Endothelial cell of umbilical vein (primary cell): ENCODE measurements around the gene FCN1. TPM values are rescaled to one million over a fixed set of nuclear protein-coding genes. Genes with fewer than 3 reads are reported as not detected.

Experiments used
- BruUV-seq: library from RNA; stranded (reverse); fragments of 400-500 nt; replicated peaks from 2 replicates; lab custom pipeline; 2021; lab: Mats Ljungman, UMichigan
- CTCF ChIA-PET: fragments of 300-600, 350-600 bp; sonication (Branson Sonifier 250); formaldehyde crosslinking; loops from one replicate; lab custom pipeline; 2021; ENCODE audit warnings: antibody characterized with exemption, inconsistent platforms; lab: Charles Lee
- POLR2A ChIA-PET: fragments of 300-600, 350-600 bp; sonication (Branson Sonifier 250); formaldehyde crosslinking; loops from one replicate; lab custom pipeline; 2021; ENCODE audit warnings: antibody characterized with exemption, inconsistent platforms; lab: Charles Lee
- DNase-seq: peaks from one replicate; pipeline ENCODE4 v3.0.0-alpha.2; 2011; ENCODE audit warnings: low read depth, low spot score
- FAIRE-seq: peaks from 2 replicates; lab custom pipeline; 2011; peaks lifted over from hg19 to GRCh38; lab: Jason Lieb, UNC
- H2AFZ ChIP-seq: 2 replicates; pipeline ENCODE4 v1.6.0; 2012; ENCODE audit warnings: low read depth, low read length, control low read depth, inconsistent platforms
- H3K27ac ChIP-seq: 2 replicates; pipeline ENCODE4 v1.5.1; 2011; ENCODE audit warnings: low read depth, mild to moderate bottlenecking, control low read depth, low read length, moderate library complexity; ENCODE audit not compliant: insufficient read depth
- H3K27me3 ChIP-seq, 2 experiments: 2 replicates each; pipeline versions ENCODE4 v1.6.0 to v1.6.1; 2011; ENCODE audit warnings: low read length in 2 of 2, mixed read lengths in 1 of 2; ENCODE audit not compliant: control insufficient read depth in 2 of 2, insufficient read depth in 2 of 2
- H3K36me3 ChIP-seq, 2 experiments: 2 replicates in 1 of 2; 3 replicates in 1 of 2; pipeline ENCODE4 v1.5.1; 2011; ENCODE audit warnings: low read length in 2 of 2, mild to moderate bottlenecking in 1 of 2, moderate library complexity in 1 of 2; ENCODE audit not compliant: control insufficient read depth in 2 of 2, insufficient read depth in 2 of 2; ENCODE audit errors: extremely low read depth in 1 of 2
- H3K4me1 ChIP-seq: 3 replicates; pipeline ENCODE4 v1.5.1; 2011; ENCODE audit warnings: mild to moderate bottlenecking, low read length; ENCODE audit not compliant: control insufficient read depth, insufficient read depth; ENCODE audit errors: extremely low read depth
- H3K4me2 ChIP-seq: 2 replicates; pipeline ENCODE4 v1.6.1; 2011; ENCODE audit warnings: low read length, control low read depth, mixed read lengths; ENCODE audit not compliant: insufficient read depth
- H3K4me3 ChIP-seq, 3 experiments: fragments of 200-600 bp in 1 of 3; sonication (generic), shearing (Covaris generic) in 1 of 3; replicated peaks in 1 of 3; 2 replicates each; pipeline ENCODE4 v1.5.1; 2011 to 2016; ENCODE audit warnings: control low read depth in 3 of 3, low read length in 3 of 3, mild to moderate bottlenecking in 2 of 3, inconsistent platforms in 1 of 3, low read depth in 1 of 3, moderate library complexity in 1 of 3; ENCODE audit not compliant: insufficient read depth in 1 of 3
- H3K79me2 ChIP-seq: 2 replicates; pipeline ENCODE4 v1.6.0; 2012; ENCODE audit warnings: low read length, inconsistent platforms; ENCODE audit not compliant: control insufficient read depth, insufficient read depth
- H3K9ac ChIP-seq: replicated peaks from 2 replicates; pipeline ENCODE3; 2011; ENCODE audit warnings: low read length, control low read depth; ENCODE audit not compliant: insufficient read depth; ENCODE audit errors: extremely low read depth
- H3K9me1 ChIP-seq: replicated peaks from 3 replicates; pipeline ENCODE4 v1.6.0; 2011; ENCODE audit warnings: mild to moderate bottlenecking, low read length; ENCODE audit not compliant: control insufficient read depth, insufficient read depth; ENCODE audit errors: extremely low read depth
- H3K9me3 ChIP-seq: replicated peaks from 2 replicates; pipeline ENCODE4 v1.5.1; 2012; ENCODE audit warnings: low read length, inconsistent platforms; ENCODE audit not compliant: control insufficient read depth, insufficient read depth
- H4K20me1 ChIP-seq: replicated peaks from 2 replicates; pipeline ENCODE3; 2011; ENCODE audit warnings: mild to moderate bottlenecking, low read length; ENCODE audit not compliant: control insufficient read depth, insufficient read depth; ENCODE audit errors: extremely low read depth
- EZH2 ChIP-seq: IDR thresholded peaks from 2 replicates; pipeline ENCODE4 v1.6.1; 2012; ENCODE audit warnings: borderline replicate concordance, low read depth, mild to moderate bottlenecking, moderate library complexity, low read length, inconsistent platforms; ENCODE audit not compliant: severe bottlenecking
- FOS ChIP-seq: IDR thresholded peaks from 2 replicates; pipeline ENCODE4 v1.6.1; 2011; ENCODE audit warnings: mild to moderate bottlenecking, low read length, moderate library complexity, borderline replicate concordance; ENCODE audit not compliant: insufficient read depth
- GATA2 ChIP-seq: IDR thresholded peaks from 2 replicates; pipeline ENCODE4 v1.7.0; 2011; ENCODE audit warnings: low read depth, mild to moderate bottlenecking, moderate library complexity, mixed read lengths, low read length; ENCODE audit not compliant: insufficient read length, insufficient read depth
- JUN ChIP-seq: IDR thresholded peaks from 2 replicates; pipeline ENCODE4 v1.6.1; 2011; ENCODE audit warnings: borderline replicate concordance, low read depth; ENCODE audit not compliant: insufficient read length, insufficient read depth
- MYC ChIP-seq: IDR thresholded peaks from one replicate; pipeline ENCODE4 v1.6.1; 2011; ENCODE audit warnings: mild to moderate bottlenecking, low read depth, low read length
- POLR2A ChIP-seq: IDR thresholded peaks from 2 replicates; pipeline ENCODE4 v1.6.1; 2012; ENCODE audit warnings: low read depth, mild to moderate bottlenecking, control low read depth, low read length
- POLR2AphosphoS5 ChIP-seq: IDR thresholded peaks from 2 replicates; pipeline ENCODE4 v1.6.1; 2012; ENCODE audit warnings: low read depth, mild to moderate bottlenecking, control low read depth, low read length, moderate library complexity; ENCODE audit not compliant: insufficient read depth
- dilution Hi-C: fragments of 300-500 bp; cut with MboI; formaldehyde crosslinking; loops from one replicate; pipeline ENCODE4 v1.15.0; 2019; ENCODE audit warnings: low sequenced_read_pairs; ENCODE audit not compliant: extremely low pct_ligation_motif_present
- intact Hi-C: fragments of 100-400 bp; cut with micrococcal nuclease; formaldehyde crosslinking; loops from one replicate; pipeline ENCODE4 v1.10.0; 2022
- polyA plus RNA-seq, 4 experiments: library from polyadenylated mRNA; depleted of rRNA in 3 of 4; stranded (reverse) in 3 of 4; unstranded in 1 of 4; fragments of >200 nt; gene quantifications; 2 replicates each; pipeline versions ENCODE4 v1.2.1 to v1.2.3, GENCODE V29; 2011 to 2012; ENCODE audit warnings: missing spikeins in 1 of 4
- total RNA-seq: library from RNA; stranded (reverse); gene quantifications from 2 replicates; pipeline ENCODE4 v1.2.3, GENCODE V29; 2021
- TF ChIP-seq, protein P1 (sequence below), 2 donors: IDR thresholded peaks; 1 replicate in 1 of 2; 2 replicates in 1 of 2; pipeline ENCODE4 v1.5.1; 2011; ENCODE audit warnings: low read length in 2 of 2, mild to moderate bottlenecking in 2 of 2, moderate library complexity in 2 of 2, control low read depth in 1 of 2, inconsistent platforms in 1 of 2, low read depth in 1 of 2; ENCODE audit not compliant: insufficient read depth in 1 of 2; ENCODE audit errors: extremely low read depth in 1 of 2
- TF ChIP-seq, protein P2 (sequence below): IDR thresholded peaks from 2 replicates; pipeline ENCODE4 v1.6.1; 2011; ENCODE audit not compliant: insufficient read depth, insufficient read length

Gene FCN1
- total and polyA plus RNA-seq, 2 donors (not counting 3 experiments of a cell fraction or from before 2014, with no cell fraction given), result not detected

DNA sequence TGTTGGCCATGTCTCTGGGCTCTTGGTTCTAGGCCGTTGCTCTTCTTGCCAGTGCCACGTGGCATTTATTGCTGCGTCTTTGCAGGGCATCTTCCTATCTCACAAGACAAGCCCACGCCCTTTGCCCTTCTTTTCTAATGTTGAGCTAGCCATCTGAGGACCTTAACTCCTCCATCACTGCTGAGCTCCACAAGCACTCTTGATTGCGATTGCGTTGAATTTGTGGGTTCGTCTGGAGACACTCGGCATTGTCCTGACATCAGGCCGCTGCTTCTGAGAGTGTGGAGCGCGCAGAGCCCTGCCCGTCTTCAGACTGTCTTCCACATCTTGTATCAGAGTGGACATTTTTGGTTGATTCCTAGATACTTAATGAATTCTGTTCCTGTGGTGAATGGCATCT lies 14.5 kb upstream of the FCN1 start:
- ChIA-PET CTCF (no interaction called here), POLR2A (no interaction called here)
- intact Hi-C loops, result no loop called here
- dilution Hi-C loops, result no loop called here
- no peak overlapping the region for H3K9ac ChIP-seq
- H3K4me2 ChIP-seq, result no peak overlapping the region
- no peaks in the 10 kb centered on the region for H4K20me1 ChIP-seq
- no peaks in the 10 kb centered on the region for H3K27me3 ChIP-seq
- no TSS peak for BruUV-seq
- no peaks in the 10 kb centered on the region for H3K79me2 ChIP-seq
- DNase-seq (no peak), FAIRE-seq (no peak)
- H3K4me3 ChIP-seq, result no peak overlapping the region
- TF ChIP-seq EZH2 (no peak), MYC (no peak), JUN (no peak), POLR2A (no peak), POLR2AphosphoS5 (no peak), FOS (no peak), GATA2 (no peak)
- TF ChIP-seq, protein P1, sequence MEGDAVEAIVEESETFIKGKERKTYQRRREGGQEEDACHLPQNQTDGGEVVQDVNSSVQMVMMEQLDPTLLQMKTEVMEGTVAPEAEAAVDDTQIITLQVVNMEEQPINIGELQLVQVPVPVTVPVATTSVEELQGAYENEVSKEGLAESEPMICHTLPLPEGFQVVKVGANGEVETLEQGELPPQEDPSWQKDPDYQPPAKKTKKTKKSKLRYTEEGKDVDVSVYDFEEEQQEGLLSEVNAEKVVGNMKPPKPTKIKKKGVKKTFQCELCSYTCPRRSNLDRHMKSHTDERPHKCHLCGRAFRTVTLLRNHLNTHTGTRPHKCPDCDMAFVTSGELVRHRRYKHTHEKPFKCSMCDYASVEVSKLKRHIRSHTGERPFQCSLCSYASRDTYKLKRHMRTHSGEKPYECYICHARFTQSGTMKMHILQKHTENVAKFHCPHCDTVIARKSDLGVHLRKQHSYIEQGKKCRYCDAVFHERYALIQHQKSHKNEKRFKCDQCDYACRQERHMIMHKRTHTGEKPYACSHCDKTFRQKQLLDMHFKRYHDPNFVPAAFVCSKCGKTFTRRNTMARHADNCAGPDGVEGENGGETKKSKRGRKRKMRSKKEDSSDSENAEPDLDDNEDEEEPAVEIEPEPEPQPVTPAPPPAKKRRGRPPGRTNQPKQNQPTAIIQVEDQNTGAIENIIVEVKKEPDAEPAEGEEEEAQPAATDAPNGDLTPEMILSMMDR (IDR thresholded peaks at IDR 0.05; ENCODE audit: extremely low read depth in 1 of 2, insufficient read depth in 1 of 2, low read depth in 1 of 2, low read length in 2 of 2), result no peak
- TF ChIP-seq, protein P2, sequence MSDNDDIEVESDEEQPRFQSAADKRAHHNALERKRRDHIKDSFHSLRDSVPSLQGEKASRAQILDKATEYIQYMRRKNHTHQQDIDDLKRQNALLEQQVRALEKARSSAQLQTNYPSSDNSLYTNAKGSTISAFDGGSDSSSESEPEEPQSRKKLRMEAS, result no peak
- H3K9me3 ChIP-seq, result no peaks in the 10 kb centered on the region
- H3K27ac ChIP-seq, result no peak overlapping the region
- no peaks in the 10 kb centered on the region for H3K36me3 ChIP-seq
- H2AFZ ChIP-seq, result no peak overlapping the region
- H3K9me1 ChIP-seq, result no peaks in the 10 kb centered on the region
- no peaks in the 10 kb centered on the region for H3K4me1 ChIP-seq
